NCI-H2029 (cell line): ENCODE data around the gene KRTAP4-8.
"Not testable (repeated sequence)": the region's sequence is repeated elsewhere in the genome, so short reads cannot be mapped to it uniquely, and the experiment has no call there.

Experiments
- DNase-seq: peaks from one replicate; lab custom pipeline; 2025; lab: John Stamatoyannopoulos, UW

The KRTAP4-8 gene

GRCh38 chr17:41108728-41109386 lies 10.9 kb upstream of the KRTAP4-8 start:
- DNase-seq = not testable (repeated sequence)

- no peak for DNase-seq
Observed at GRCh38 chr17:41107941-41108450, 10.1 kb upstream of the KRTAP4-8 start.

GRCh38 chr17:41105347-41105746 lies 7.4 kb upstream of the KRTAP4-8 start, which contains the start of gene KRTAP4-9:
TSS of gene KRTAP4-9 (plus strand) at chr17:41105389. CDS start at chr17:41105389, 0 bp downstream.
- DNase-seq = not testable (repeated sequence)

GRCh38 chr17:41104386-41105038 lies 6.6 kb upstream of the KRTAP4-8 start:
- DNase-seq = not testable (repeated sequence)

GRCh38 chr17:41103896-41104295 lies 6.0 kb upstream of the KRTAP4-8 start:
- DNase-seq = no peak

GRCh38 chr17:41101586-41102259 lies 3.8 kb upstream of the KRTAP4-8 start, which contains the start of gene KRTAP4-16:
TSS of gene KRTAP4-16 (minus strand) at chr17:41102209. CDS start at chr17:41102209, 0 bp downstream.
- no peak for DNase-seq

- DNase-seq = not testable (repeated sequence)
Observed at GRCh38 chr17:41099682-41100480, 1.9 kb upstream of the KRTAP4-8 start.

GRCh38 chr17:41098481-41098880 lies 539 bp upstream of the KRTAP4-8 start:
- DNase-seq = no peak

- no peak for DNase-seq
Observed at GRCh38 chr17:41096055-41096454, 1.9 kb downstream of the KRTAP4-8 start.

- DNase-seq = not testable (repeated sequence)
Observed at GRCh38 chr17:41088760-41089352, 9.1 kb downstream of the KRTAP4-8 start.

GRCh38 chr17:41084100-41084856 lies 13.7 kb downstream of the KRTAP4-8 start, which contains the start of gene KRTAP4-7:
TSS of gene KRTAP4-7 (plus strand) at chr17:41084150. CDS start at chr17:41084207, 57 bp downstream.
- DNase-seq = not testable (repeated sequence)

GRCh38 chr17:41083427-41083826 lies 14.5 kb downstream of the KRTAP4-8 start:
- not testable (repeated sequence) for DNase-seq

- DNase-seq = no peak
Observed at GRCh38 chr17:41082626-41083025, 15.3 kb downstream of the KRTAP4-8 start.

GRCh38 chr17:41076788-41077187 lies 21.2 kb downstream of the KRTAP4-8 start:
- DNase-seq = no peak

- DNase-seq = no peak
Observed at GRCh38 chr17:41073676-41074075, 24.3 kb downstream of the KRTAP4-8 start.

GRCh38 chr17:41071606-41072360 lies 26.2 kb downstream of the KRTAP4-8 start:
- no peak for DNase-seq

GRCh38 chr17:41069031-41069430 lies 28.9 kb downstream of the KRTAP4-8 start:
- no peak for DNase-seq

GRCh38 chr17:41067281-41067680 lies 30.7 kb downstream of the KRTAP4-8 start:
- DNase-seq = no peak

- DNase-seq = no peak
Observed at GRCh38 chr17:41065829-41066624, 31.9 kb downstream of the KRTAP4-8 start, which contains the start of gene KRTAP2-4. TSS of gene KRTAP2-4 (minus strand) at chr17:41065879. CDS start at chr17:41065845, 34 bp downstream.
